AG08396 (cell line): ENCODE measurements around the gene NOXA1.
A peak's percentile ranks its signal among the peaks of the same experiment; 100 is the strongest.

Experiments
- DNase-seq: peaks from one replicate; pipeline ENCODE4 v3.0.0; 2012; ENCODE audit warnings: low spot score, mixed read lengths

The NOXA1 gene

DNA sequence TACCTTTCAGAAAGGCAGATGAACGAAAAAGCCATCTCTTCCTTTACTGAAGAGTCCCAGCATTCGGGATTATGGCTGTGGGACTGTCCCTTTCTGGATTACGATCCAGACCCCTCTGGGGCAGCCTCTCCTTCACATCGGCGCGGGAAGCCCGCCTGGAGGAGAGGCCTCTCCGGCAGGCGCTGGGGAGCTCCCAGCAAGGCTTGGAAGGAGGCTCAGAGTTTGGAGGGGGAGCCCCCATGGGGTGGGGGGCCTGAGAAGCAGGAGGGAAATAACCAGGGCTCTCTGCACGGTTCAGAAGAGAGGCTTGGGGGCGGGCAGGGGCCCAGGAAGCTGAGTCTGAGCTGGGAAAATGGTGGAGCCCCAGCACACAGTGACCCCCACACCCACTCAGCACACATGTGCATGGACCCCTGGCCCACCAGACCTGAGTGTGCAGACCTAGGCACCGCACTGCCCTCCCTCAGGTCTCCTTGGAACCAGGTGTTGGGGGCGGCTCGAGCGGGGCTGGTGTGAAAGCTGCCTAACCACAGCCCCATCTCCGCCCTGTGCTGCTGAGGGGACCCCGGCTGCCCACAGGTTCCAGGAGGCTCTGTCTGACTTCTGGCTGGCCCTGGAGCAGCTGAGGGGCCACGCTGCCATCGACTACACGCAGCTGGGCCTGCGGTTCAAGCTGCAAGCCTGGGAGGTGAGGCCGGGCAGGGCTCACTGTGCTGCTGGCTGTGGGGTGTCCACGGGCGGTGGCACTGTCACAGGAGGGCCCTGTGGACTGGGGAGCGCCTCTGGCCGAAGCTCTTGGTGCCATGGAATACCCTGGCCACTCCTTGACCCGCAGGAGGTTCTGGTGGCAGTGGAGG is 4.5 kb downstream of the NOXA1 start:
- DNase-seq: no peak

DNA sequence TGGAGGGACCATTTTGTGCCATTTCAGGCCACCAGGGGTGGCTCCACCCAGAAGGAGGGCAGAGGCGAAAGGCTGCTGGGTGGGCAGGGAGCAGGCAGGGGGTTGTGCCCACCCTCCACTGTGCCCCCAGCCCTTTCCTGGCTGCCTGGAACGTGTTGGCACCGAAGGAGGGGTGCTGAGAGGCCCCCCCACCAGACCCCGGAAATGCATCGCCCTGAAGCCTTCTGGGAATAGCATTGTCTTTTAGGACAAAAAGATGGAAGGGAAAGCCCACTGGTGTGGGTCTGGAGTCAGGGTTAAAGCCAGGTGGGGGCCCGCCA is 5.1 kb downstream of the NOXA1 start:
- no peak for DNase-seq

DNA sequence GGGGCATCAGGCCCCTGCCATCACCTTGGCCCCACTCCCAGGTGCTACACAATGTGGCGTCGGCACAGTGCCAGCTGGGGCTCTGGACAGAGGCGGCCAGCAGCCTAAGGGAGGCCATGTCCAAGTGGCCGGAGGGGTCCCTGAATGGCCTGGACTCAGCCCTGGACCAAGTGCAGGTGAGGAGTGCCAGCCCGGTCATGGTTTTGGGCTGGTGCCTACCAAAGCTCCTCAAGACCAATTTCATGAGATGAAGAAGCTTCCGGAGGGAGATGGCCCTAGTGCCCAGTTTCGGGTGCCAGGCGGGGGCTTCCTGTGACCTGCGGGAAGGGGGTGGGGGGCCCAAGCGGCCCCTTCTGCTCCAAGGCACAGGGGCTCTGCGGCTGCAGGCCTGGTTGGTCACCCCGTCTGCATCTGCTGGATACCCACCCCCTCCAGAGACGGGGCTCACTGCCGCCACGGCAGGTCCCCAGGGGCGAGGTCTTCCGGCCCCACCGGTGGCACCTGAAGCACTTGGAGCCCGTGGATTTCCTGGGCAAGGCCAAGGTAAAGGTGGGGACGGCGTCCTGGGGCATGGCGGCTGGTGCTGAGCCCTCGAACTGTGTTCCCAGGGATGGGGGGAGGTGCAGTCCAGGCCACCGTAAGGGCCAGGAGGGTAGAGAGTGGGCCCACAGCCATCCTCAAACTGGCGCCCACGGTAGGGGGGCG is 5.8 kb downstream of the NOXA1 start:
- no peak for DNase-seq

DNA sequence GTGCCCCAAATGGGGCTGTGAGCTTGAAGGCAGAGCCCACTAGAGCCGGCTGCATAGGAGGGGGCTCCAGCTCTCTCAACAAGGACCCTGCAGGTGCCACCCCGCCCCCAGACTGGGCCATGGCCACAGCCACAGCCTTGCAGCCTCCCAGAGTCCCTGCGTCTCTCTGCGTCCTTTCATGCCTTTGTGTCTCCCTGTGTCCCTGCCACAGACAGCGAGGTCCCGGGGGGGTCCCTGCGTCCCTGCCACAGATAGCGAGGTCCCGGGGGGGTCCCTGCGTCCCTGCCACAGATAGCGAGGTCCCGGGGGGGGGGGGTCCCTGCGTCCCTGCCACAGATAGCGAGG is 6.3 kb downstream of the NOXA1 start:
- no peak for DNase-seq

DNA sequence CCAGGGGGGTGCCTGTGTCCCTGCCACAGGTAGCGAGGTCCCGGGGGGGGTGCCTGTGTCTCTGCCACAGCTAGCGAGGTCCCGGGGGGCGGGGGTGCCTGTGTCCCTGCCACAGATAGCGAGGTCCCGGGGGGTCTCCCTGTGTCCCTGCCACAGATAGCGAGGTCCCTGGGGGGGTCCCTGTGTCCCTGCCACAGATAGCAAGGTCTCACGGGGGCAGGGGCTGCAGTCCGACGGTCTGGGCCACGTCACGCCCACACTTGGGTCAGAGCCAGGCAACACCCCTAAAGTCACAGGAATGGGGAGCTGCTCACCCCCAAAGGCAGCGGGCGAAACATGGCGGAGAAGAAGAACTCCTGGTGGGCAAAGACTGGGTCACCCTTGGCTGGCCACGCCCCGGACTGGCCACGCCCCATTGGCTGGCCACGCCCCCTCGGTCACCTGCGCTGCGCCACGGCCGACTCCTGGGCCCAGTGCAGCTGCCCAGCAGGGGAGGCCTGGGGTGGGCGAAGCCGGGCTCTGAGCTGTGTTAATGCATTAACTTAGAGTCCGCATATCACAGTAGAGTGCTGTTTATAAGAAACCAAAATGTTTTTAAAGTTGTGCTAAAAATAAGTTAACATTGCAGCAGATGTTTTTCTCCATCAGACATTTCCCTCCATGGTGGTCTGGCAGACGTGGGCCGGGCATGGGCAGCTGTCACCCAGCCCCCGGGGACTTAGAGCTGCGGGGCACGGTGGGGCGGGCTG is 7.0 kb downstream of the NOXA1 start:
- no peak for DNase-seq

DNA sequence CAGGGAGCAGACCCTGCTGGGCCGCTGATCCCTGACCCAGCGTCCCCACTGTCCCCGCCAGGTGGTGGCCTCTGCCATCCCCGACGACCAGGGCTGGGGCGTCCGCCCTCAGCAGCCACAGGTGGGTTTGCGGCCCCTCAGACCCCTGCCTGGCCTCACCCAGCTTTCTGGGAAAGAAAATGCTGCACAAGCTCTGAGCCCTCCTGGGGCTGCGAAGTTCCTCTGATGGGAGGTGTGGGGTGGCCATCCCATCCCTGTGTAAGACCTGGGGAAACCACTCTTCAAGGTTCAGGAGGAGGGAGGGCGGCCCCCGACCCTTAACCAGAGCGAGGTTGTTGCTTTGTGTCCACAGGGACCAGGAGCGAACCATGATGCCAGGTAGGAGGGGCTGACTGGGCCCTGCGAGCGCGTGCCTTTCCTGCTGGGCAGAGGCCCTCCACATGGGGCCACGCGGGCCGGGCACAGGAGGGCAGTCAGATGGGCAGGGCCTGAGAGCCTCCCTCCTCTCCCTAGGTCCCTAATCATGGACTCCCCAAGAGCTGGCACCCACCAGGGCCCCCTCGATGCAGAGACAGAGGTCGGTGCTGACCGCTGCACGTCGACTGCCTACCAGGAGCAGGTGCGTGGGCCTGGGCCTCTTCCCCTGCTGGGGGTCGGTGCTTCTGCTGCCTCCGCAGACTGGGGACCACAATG is 7.7 kb downstream of the NOXA1 start:
- no peak for DNase-seq

DNA sequence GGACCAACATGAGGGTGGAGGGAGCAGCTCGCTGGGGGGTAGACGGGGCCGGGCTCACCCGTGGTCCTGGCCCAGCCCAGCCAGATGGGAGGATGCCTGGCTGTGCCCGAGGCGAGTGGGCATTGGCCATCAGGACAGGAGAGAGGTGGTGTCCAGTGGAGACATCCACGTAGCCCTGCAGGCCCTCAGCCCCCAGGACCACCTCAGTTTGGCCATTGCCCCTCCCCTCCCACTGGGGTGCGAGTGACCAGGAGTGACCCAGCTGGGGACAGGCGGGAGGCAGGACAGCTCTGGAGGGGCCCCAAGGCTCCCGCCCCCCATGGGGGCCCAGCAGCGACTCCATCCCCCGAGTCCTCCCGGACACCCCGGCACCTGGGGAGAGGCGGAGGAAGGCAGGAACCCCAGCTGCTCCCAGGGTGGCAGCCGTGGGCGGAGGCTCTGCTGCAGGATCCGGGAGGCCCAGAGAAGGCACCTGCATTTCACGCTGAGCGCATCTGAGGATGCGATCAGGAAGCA is 8.3 kb downstream of the NOXA1 start:
- DNase-seq: no peak

DNA sequence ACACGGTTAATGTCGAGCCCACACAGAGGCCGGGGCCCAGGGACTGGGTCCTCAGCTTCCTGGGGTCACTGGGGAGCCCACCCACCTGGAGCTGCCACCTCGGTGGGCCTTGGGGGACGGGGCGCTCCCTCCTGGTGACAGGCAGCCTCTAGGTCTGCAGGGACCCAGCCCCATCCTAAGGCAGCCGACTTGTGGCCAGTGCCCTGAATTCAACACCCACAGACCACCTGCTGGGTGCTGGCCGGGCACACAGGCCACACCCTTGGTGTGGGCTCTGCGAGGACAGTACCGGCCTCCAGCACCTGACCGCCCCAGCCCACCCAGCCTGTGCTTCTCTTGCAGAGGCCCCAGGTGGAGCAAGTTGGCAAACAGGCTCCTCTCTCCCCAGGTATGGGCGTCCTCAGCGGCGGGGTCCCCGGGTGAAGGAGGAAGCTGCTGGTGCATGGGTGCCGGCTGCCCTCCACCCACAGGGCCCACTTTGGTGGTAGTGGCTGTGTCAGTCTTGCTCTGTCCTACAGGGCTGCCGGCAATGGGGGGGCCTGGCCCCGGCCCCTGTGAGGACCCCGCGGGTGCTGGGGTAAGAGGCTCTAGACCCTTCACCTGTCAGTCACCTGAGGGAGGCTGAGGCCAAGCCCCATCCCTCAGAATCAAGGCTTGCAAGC is 9.6 kb downstream of the NOXA1 start:
- no peak for DNase-seq

DNA sequence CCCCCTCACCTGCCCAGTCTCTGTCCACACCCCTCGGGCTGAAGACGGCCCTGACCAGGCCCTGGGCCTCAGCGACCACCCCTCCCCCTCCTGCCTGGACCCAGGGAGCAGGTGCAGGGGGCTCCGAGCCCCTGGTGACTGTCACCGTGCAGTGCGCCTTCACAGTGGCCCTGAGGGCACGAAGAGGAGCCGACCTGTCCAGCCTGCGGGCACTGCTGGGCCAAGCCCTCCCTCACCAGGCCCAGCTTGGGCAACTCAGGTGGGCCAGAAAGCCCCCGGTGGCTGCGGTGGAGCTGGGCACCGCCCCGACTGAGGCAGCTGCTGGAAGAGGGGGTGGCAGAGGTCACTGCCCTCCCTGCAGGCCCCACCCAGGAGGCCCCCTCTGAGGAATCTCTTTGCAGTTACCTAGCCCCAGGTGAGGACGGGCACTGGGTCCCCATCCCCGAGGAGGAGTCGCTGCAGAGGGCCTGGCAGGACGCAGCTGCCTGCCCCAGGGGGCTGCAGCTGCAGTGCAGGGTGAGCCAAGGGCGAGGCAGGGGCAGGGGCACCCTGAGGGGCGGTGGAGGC is 10.2 kb downstream of the NOXA1 start:
- DNase-seq: no peak

DNA sequence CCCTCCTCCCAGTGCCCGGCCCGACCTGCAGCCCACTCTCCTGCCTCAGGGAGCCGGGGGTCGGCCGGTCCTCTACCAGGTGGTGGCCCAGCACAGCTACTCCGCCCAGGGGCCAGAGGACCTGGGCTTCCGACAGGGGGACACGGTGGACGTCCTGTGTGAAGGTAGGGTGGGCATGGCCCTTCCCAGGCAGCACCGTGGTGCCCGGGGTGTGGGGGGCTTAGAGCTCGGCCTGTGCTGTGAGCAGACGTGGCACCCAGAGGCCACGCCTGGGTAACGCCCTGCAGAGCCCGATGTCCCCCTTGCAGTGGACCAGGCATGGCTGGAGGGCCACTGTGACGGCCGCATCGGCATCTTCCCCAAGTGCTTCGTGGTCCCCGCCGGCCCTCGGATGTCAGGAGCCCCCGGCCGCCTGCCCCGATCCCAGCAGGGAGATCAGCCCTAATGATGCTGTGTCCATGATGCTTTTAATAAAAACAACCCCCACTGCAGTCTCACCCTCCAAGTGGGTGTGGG is 10.8 kb downstream of the NOXA1 start:
- no peak for DNase-seq

DNA sequence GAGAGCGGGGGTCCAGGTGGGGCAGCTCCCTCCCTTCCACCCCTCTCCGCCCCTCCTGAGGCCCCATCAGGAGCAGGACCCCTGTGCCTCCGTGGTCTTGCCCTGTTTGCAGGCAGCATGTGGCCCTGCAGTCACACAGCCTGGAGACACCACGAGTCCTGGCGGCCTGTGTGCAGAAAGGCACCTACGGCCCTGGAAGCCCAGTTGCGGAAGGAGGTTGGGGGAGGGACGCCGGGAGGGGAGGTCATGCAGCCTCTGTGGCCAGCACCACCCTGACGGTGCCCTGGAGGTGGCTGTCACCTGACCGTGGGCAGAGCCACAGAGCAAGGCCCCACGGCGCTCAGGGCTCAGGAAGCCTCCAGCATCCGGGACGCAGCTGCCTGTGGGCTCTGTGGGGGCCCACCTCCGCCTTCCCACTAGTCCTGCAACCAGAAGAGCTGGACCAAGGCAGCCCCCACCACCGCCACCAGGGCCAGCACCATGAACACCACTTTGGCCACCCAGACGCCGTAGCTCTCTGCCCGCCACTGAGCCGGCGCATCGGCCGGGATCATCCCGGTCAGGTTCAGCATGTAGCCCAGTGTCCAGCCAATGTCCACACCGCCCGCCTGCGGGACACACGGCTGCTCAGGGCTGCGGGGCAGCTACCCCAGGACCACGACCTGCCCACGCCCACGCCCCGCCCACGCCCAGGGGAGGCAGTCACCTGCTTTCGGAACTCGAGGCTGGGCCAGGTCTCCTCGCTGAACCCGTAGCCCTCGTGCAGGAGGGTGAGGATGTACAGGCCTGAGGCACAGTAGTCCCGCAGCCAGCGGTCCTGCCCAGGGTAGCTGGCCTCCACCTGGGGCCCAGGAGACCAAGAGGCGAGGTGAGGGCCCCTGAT is 11.5 kb downstream of the NOXA1 start:
- no peak for DNase-seq

DNA sequence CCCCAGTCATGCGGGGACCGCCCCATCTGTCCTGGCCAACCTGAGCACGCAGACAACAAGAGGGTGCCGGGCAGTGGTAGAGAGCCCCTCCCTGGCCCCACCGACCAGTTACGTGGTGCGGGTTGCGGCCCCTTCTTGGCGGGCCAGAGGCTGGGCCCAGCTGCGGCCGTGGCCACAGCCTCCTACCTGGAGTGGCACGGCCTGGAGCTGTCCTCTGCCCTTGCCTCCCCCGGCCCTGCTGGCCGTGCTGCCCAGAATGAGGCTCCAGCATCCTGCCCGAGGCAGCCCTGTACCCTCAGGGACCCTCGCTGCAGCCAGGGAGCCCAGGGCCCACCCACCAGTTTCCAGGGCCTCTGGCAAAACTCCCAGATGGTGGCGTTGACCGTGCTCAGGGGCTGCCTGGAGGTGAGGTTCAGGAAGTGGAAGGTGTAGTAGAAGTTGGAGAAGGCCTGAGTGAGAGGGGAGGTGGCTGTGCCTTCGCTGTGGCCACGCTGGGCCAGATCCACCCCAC is 12.2 kb downstream of the NOXA1 start:
- DNase-seq: no peak

DNA sequence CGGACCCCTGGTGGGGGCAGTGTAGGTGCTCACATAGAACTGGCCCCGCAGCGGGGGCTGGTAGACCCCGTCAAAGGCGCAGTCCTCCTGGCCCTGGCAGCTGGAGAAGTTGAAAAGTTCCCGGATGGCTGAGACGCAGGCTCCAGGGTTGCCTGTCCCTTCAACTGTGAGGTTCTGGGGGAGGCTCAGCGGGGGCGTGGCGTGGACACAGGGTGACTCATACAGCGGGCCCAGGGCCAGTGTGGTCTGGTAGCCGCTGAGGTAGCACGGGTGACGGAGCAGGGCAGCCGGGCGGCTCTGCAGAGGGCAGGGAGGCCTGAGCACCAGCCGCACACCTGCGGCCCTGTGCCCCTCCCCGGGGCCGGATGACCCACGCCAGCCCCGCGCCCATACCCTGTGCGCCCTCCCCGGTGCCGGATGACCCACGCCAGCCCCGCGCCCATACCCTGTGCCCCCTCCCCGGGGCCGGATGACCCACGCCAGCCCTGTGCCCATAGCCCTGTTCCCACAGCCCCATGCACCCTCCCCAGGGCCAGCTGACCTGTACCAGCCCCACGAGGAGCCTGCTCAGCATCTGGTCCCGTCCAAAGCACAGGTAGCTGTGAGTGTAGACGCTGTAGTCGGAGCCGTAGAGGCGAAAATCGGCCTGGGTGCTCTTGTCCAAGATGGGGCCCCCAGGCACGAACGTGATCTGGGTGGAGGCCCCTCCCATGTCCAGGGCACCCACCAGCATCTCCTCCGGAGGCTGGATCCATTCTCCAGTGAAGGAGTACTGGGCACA is 13.0 kb downstream of the NOXA1 start:
- peak; percentile 99 for DNase-seq

DNA sequence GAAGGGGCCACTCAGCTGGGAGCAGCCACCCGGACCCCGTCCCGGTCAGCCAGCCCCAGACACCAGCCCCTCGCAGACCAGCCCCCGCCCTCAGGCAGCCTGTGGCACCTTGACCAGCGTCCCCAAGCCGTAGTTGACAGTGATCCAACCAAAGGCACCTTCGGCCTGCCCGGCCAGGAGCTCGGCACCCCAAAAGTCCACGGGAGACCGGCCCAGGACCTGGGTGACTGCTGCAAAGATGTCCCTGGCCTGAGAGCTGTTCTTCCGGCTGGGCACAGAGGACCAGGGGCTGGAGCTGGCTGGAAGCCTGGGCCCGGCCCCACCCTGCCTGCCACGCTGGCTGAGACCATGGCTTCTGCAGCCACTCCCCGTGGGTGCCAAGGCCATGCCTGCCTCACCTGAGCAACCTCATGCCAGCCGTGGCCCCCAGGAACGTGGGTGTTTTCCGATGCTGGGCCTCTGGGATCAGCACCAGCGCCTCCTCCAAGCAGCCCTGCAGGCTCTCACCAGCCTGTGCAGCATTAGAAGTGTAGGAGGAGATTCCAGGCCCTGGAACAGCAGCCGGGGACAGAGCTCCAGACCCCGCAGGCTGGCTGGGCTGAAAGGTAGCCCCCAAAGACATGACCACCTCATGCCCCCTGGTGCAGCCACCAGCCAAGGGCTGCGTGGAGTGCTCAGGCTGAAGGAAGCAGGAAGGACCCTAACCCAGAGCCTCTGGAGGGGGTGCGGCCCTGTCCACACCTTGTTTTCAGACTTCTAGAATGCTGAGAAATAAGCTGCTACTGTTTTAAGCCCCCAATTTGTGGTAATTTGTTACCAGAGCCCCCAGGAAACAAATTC is 13.8 kb downstream of the NOXA1 start:
- no peak for DNase-seq

DNA sequence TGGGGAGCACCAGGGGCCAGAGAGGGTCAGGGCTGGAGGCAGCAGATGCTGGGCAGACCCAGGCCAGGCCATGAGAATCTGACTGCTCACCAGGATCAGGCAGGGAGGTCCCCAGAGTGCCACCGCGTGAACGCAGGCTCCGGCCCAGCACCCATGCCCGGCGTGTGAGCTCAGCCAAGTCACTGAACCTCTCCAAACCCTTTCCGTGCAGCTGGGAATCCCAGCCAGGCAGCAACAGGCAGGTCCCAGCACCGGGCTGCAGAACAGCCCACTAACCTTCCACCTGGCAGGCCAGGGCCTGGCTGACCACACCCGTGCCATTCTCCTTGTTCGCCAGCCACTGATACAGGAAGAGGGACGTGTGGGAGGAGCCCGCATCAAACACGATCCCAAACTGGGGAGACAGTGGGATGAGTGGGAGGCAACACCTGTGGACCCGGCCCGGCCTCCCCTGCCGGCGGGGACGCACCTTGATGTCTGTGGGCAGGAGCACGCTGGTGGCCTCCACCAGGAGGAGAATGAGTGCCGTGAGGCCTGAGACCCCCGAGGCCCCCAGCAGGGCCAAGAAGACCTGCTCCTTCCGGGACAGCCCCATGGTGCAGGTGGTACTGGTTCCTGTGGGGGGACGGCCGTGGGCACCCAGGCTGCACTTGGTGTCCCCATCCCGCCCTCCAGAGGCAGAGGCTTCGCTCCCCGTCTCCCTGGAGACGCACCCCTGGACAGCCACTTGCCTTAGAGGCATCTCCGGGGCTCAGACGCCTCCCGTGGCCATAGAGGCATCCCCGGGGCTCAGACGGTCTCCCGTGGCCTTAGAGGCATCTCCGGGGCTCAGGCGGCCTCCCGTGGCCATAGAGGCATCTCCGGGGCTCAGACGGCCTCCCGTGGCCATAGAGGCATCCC is 14.7 kb downstream of the NOXA1 start:
- no peak for DNase-seq

DNA sequence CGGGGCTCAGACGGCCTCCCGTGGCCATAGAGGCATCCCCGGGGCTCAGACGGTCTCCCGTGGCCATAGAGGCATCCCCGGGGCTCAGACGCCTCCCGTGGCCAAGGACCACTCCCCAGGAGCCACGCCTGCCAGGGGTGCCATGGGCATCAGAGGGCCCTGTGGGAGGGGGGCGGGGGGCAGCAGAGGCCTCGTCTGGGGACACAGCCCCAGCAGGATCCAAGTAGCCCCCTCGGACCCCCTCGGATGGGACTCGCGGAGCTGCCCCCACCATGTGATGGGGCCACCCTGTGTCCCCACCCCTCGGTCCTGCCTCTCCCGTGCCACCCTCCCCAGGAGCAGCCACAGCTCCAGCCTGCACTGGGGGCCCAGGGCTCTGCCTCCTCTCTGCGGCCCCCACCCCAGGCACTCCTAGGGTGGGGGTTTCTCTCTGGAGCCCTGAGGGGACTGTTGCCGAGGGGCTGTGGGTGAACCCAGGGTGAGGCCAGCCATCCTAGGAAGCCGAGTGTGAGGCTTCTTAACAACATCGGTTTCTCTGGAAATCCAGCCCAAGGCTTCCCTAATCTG is 15.5 kb downstream of the NOXA1 start:
- no peak for DNase-seq
